Stimulated activated CD8-positive, alpha-beta memory T cell treated with anti-CD3 and anti-CD28 coated beads, Interleukin-7, amount 100 ng/mL, for 4 hours (primary cell): Measurements from ENCODE around the gene ARMS2.

Experiments
- DNase-seq, 2 donors: peaks; one replicate each; pipeline ENCODE4 v3.0.0-alpha.2; 2020; ENCODE audit warnings: low read depth in 2 of 2

ARMS2 gene

GRCh38 chr10:122471531-122472177 lies 17.2 kb downstream of the ARMS2 start:
- no peak for DNase-seq

DNA sequence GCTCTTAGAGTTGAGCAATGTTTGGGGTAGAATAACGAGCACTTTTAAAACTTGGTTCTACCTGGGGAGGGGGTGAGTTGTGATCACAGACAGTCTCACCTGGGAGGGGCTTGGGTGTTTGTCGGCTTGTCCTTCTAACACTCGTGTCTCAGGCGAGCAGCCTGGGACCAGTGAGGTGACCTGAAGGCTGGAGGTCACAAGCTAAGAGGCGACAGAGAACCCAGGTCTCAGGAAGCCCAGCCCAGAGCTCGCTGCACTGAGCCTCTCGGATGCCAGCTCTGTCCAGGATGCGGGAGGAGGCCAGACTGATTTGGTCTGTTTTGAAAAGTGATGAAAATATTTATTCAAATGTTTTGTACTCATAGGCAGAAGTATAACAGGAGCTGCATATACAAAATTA lies 18.7 kb downstream of the ARMS2 start:
- DNase-seq, result no peak

- DNase-seq, result no peak
Observed at GRCh38 chr10:122474131-122474818, 19.8 kb downstream of the ARMS2 start.

- DNase-seq, result no peak
Observed at GRCh38 chr10:122475100-122475499, 20.6 kb downstream of the ARMS2 start.

DNA sequence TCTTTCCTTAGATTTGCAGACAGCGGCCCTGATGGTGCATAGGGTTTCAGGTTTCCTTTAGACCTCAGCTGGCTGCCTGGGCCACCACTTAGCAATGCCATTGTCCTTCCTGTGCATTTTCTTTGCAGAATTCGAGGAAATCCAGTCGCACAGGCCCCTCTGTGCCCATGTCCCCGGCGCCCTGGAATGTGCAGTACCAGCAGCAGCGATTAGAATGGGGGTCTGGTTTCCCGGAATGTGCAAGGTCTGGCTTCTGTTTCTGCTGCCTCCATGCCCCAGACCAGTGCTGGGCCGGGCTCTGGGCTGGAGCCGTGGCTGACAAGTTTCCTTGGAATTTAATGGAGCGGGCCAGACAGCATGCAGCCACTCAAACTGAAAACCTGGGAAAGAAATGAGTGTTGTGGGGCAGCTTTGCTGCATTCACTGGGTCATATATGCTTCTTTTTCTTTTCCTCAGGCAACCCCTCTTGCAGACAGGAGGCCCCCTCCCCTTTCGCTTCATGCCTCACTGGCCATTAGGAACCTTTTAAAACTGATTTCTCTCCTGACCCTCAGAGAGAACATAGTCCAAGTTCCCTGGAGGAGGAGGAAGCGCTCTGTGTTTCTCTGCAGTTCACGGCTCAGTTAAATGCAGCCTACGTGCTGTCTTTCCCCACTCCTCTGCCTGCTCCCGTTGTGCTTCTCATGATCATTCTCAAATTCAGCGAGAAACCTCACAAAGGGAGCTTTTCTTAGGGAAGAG lies 21.3 kb downstream of the ARMS2 start:
- DNase-seq, result no peak

GRCh38 chr10:122476333-122476695 lies 21.9 kb downstream of the ARMS2 start:
- no peak for DNase-seq

DNA sequence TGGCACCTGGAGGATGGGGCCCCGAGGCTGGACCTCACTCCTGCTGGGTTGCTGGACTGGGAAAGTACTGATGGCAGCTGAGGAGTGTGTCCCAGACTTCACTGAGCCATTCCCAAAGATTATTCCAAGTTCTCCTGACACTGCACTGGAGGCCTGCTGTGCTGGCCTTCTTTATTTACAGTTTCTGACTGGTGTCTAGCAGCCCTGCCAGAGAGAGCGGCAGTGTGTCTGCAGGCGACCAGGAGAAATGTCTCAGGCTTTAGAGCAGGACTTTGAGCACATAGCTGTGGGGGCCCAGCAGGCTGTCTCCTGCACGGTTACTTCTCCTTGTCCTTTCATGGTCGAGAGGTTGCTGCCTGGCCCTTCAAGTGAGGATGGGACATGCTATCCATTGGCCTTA lies 23.0 kb downstream of the ARMS2 start:
- no peak for DNase-seq

DNA sequence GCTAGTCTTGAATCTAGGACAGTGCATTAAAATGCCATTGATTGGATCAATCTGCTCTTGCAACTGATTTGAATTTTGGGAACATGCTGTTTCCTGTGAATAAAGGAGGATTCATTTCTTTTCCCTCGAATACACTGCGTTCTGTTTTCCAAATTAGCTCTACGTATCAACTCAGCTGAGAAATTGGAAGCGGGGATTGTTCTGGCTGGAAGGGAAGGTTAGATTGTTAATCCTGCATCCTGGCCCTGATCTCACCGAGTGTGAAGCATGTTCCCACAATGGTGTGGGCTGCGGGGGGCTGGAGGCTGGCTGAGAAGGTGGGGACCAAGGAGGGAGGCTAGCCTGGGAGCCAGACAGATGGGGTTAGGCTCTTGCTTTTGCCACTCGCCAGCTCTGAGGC lies 24.5 kb downstream of the ARMS2 start:
- DNase-seq, result no peak

GRCh38 chr10:122480146-122480833 lies 25.8 kb downstream of the ARMS2 start:
- no peak for DNase-seq

- DNase-seq, result no peak
Observed at GRCh38 chr10:122481296-122482056, 27.0 kb downstream of the ARMS2 start.

DNA sequence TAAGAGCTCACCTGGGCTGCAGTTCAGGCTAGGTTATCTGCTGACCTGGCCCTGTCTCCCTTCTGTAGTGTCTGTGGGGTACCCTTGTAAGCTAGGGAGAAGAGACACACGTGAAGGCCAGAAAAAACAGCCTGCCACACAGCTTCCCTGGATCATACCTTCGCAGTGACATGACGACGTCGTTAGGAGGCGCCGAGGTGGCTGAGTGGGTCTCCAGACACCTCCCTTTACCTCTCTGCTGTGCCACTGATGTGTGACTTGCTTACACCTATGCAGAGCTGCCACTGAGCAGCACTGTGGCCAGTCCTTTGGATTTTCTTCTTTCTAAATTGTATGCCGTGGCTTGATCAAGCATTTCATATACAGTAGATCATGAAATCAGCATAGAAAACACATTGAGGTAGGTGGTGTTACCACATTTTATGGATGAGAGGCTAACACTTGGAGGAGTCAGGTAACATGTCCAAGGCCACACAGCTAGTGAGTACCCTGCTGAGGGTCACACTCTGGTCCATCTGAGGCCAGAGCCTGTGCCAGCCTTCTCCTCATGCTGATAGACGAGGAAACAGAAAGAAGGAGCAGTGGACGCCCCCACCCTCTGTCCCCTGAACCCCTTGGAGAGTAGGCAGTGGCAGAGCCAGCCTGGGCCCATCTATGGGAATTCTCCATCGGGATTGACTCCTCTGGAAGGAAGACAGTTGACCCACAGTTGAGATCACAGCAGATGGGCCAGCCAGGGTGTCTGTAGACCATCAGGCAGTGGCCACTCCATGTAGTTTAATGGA lies 30.0 kb downstream of the ARMS2 start:
- DNase-seq, result no peak

GRCh38 chr10:122485670-122486069 lies 31.2 kb downstream of the ARMS2 start:
- DNase-seq, result no peak

DNA sequence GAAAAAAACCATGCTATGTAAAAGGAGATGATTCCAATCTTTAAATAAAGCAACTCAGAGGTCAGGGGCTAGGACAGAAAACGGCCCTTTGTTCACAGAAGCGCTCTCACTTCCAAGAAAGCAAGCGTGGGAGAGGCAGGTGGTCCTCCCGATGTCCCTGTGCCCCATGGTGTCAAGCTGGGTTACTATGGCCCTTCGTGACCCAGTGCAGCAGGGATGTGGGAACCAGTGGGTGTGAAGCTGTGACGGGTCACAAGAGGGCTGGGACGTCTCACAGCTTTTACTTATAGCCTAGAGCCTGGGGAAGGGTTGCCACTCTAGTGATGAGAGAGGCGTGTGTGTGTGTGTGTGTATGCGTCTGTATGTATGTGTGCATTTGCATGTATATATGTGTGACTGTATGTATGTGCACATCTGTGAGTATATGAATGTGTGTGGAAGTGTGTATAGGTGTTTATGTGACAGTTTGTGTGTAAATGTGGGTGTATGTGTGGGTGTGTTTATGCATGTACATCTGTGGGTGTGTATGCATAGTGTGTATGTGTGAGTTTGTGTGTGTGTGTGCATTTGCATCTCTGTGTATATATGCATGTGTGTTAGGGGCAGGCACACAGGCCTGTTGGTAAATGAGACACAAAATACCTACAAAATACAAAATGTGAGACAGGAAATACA lies 32.1 kb downstream of the ARMS2 start:
- DNase-seq, result no peak

DNA sequence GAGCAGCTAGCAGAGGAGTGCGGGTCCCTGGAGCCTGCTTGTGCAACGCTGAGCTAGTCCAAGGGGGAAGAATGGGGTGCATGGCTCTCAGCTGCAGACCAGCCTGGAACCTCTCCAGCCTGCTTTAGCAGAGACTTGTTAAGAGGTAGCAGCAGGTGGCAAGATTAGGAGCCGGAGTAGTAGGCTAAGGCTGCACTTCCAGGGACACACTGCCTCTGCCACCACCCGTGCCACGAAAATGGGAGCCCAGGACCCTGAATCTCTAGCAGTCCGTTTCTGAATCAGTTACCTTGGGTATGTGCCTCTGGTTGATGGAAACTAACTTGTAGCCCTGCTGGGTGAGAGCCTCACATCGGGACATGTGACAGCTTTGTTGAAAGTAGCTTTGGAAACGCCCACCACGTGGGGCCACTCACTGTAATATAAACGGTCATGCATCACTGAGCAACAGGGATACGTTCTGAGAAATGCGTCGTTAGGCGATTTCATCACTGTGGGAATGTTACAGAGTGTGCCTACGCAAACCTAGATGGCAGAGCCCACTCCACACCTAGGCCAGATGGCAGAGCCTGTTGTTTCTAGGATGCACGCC lies 32.8 kb downstream of the ARMS2 start:
- DNase-seq, result no peak

GRCh38 chr10:122490268-122490667 lies 35.8 kb downstream of the ARMS2 start:
- DNase-seq, result no peak

DNA sequence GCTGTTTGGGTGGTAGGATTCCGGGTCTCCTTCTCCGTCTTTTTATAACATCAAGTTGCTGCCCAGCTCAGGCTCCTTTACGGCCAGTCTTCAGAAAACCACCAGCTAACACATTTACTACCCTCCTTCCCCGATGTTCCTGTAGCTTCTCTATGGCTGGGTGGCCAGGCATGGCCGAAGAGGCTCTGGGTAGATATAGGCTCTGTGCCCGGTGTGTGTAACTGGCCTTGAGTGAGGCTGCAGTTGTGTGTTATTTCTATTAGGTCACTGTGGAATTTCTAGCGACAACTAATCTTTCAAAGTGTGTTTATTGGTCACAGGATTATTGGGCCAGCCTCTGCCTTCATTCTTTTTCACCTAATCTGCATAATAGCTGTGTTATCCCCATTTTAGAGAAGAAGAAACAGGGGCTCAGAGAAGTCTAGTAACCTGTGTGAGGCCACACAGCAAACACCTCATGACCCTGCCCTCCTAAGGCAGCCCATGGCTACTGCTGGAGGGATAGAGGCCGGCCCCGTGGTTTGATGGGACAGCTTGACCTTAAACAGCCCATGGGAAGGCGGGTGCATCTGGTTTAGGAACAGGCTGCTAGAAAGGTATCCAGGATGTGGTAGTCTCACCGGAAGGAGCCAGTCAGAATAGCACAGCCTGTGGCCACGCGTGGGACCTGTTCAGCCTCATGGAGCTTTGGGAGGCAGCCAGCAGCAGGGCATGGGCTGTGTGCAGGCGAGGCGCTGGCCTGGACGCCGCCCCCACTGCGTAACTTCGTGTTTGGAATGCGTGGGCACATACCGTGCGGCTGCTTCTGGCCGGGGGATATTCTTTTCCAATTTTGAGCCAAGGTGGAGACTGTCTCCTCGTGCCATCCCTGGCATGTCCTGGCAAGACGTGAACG lies 36.6 kb downstream of the ARMS2 start:
- DNase-seq, result no peak

GRCh38 chr10:122492006-122492405 lies 37.6 kb downstream of the ARMS2 start:
- DNase-seq, result no peak

DNA sequence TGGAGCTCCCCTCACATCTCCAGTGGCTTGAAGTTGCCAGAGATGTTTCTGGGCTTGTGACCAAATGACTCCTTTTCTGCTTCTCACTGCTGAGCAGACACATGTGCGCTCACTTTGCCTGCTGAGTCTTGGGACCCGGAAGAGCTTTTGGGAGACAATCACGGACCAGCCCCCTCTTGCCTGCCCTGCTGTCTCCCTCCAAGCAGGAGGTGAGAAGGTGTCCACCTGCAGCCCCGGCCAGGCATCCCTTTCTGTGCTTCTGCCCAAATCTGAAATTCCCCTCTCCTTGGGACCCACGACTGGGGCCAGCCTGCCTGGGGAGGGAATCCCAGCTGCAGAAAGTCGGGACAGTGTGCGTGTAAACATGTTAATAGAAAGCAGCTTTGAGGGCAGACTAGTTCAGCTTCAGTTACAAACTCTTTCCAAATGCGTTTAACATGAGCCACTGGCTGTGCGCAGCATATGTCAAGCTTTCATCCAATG lies 38.6 kb downstream of the ARMS2 start:
- no peak for DNase-seq

- DNase-seq, result no peak
Observed at GRCh38 chr10:122493761-122494160, 39.3 kb downstream of the ARMS2 start.
